ENCODE data around the gene IRF9. TPM values are rescaled to one million over a fixed set of nuclear protein-coding genes. Genes with fewer than 3 reads are reported as not detected.

IRF9 gene
- total and polyA plus RNA-seq, 4 donors = 75.3 to 124 (median 95.6) TPM

- peak within 1 kb of the TSS; percentile 60 to 71 for H3K27ac ChIP-seq (ENCODE audit: low read depth in 1 of 2, low read length in 1 of 2)
Measured at GRCh38 chr14:24188251-24189058, 27.4 kb downstream of the IRF9 start, which contains the start of gene IPO4. IPO4 (minus strand) TSS chr14:24188816; CDS start chr14:24188787, 29 bp downstream.

DNA sequence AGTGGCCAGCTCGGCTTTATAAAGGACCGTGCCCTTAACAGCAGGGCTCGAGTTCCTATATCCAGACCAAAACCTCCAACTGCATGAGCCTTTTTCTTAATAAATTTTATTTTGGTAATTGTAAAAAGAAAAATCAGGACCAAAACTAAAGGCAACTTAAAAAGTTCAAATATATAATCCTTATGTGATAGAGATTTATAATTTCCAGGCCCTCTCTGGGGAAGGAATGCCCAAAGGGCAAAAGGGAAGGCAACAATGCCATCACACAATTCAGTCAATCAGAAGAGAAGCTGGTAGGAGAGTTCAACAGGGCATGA lies 28.0 kb downstream of the IRF9 start:
- H3K36me3 ChIP-seq (ENCODE audit: control insufficient read depth in 4 of 4, insufficient read depth in 4 of 4, low read length in 4 of 4) = peaks cover 17 to 39% (median 31%) of the 10 kb centered on the region in 4 donors
- WGBS, 2 donors = 0 to 1% methylated on average over 3 of the region's 3 CpGs
- no peak for ATAC-seq (ENCODE audit: insufficient read depth, low FRiP score)
- no peak overlapping the region for H3K27ac ChIP-seq (ENCODE audit: low read depth in 1 of 2, low read length in 1 of 2)
- H3K4me3 ChIP-seq = no peak overlapping the region
- no peaks in the 10 kb centered on the region for H3K27me3 ChIP-seq (ENCODE audit: control insufficient read depth in 3 of 3, insufficient read depth in 3 of 3, low read length in 2 of 3)
- H3K9me3 ChIP-seq (ENCODE audit: control insufficient read depth in 4 of 4, insufficient read depth in 3 of 4, low read length in 3 of 4) = no peaks in the 10 kb centered on the region
- H3K9ac ChIP-seq (ENCODE audit: insufficient read depth in 1 of 2, low read length in 2 of 2) = no peak overlapping the region
- TF ChIP-seq, protein P1, sequence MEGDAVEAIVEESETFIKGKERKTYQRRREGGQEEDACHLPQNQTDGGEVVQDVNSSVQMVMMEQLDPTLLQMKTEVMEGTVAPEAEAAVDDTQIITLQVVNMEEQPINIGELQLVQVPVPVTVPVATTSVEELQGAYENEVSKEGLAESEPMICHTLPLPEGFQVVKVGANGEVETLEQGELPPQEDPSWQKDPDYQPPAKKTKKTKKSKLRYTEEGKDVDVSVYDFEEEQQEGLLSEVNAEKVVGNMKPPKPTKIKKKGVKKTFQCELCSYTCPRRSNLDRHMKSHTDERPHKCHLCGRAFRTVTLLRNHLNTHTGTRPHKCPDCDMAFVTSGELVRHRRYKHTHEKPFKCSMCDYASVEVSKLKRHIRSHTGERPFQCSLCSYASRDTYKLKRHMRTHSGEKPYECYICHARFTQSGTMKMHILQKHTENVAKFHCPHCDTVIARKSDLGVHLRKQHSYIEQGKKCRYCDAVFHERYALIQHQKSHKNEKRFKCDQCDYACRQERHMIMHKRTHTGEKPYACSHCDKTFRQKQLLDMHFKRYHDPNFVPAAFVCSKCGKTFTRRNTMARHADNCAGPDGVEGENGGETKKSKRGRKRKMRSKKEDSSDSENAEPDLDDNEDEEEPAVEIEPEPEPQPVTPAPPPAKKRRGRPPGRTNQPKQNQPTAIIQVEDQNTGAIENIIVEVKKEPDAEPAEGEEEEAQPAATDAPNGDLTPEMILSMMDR (IDR thresholded peaks at IDR 0.05; ENCODE audit: control extremely low read depth, extremely low read depth) = no peak
- peaks cover 0 to 8% (median 5%) of the 10 kb centered on the region in 5 donors for H3K4me1 ChIP-seq (ENCODE audit: control insufficient read depth in 5 of 5, insufficient read depth in 5 of 5, low read length in 5 of 5)
- no peak for DNase-seq

More at GRCh38 chr14:24188251-24189058, 27.4 kb downstream of the IRF9 start, which contains the start of gene IPO4:
- Histone ChIP-seq H3K27me3 (ENCODE audit: control insufficient read depth in 3 of 3, insufficient read depth in 3 of 3, low read length in 2 of 3) (no peaks in the 10 kb centered on the region), H3K4me3 (peak within 1 kb of the TSS; percentile 69), H3K36me3 (ENCODE audit: control insufficient read depth in 4 of 4, insufficient read depth in 4 of 4, low read length in 4 of 4) (peaks cover 22 to 39% (median 31%) of the 10 kb centered on the region in 4 donors), H3K4me1 (ENCODE audit: control insufficient read depth in 5 of 5, insufficient read depth in 5 of 5, low read length in 5 of 5) (peaks cover 0 to 8% (median 5%) of the 10 kb centered on the region in 5 donors), H3K9ac (ENCODE audit: insufficient read depth in 1 of 2, low read length in 2 of 2) (peak within 1 kb of the TSS; percentile 49 to 51), H3K9me3 (ENCODE audit: control insufficient read depth in 4 of 4, insufficient read depth in 3 of 4, low read length in 3 of 4) (no peaks in the 10 kb centered on the region)
- DNase-seq (peak; percentile 97 to 99 (median 97)), ATAC-seq (ENCODE audit: insufficient read depth, low FRiP score) (peak; percentile 94)
- WGBS, 2 donors = 0 to 1% methylated on average over 64 to 65 of the region's 65 CpGs
- TF ChIP-seq, protein P1 (IDR thresholded peaks at IDR 0.05; ENCODE audit: control extremely low read depth, extremely low read depth) = no peak

- 96% methylated on average over 9 of the region's 9 CpGs for WGBS, 2 donors
- Histone ChIP-seq H3K4me1 (ENCODE audit: control insufficient read depth in 5 of 5, insufficient read depth in 5 of 5, low read length in 5 of 5) (peaks cover 0 to 12% (median 5%) of the 10 kb centered on the region in 5 donors), H3K27me3 (ENCODE audit: control insufficient read depth in 3 of 3, insufficient read depth in 3 of 3, low read length in 2 of 3) (no peaks in the 10 kb centered on the region), H3K9me3 (ENCODE audit: control insufficient read depth in 4 of 4, insufficient read depth in 3 of 4, low read length in 3 of 4) (no peaks in the 10 kb centered on the region), H3K27ac (ENCODE audit: low read depth in 1 of 2, low read length in 1 of 2) (no peak overlapping the region), H3K9ac (ENCODE audit: insufficient read depth in 1 of 2, low read length in 2 of 2) (no peak overlapping the region), H3K4me3 (no peak overlapping the region), H3K36me3 (ENCODE audit: control insufficient read depth in 4 of 4, insufficient read depth in 4 of 4, low read length in 4 of 4) (peaks cover 17 to 40% (median 29%) of the 10 kb centered on the region in 4 donors)
- no peak for DNase-seq
- no peak for ATAC-seq (ENCODE audit: insufficient read depth, low FRiP score)
- TF ChIP-seq, protein P1 (IDR thresholded peaks at IDR 0.05; ENCODE audit: control extremely low read depth, extremely low read depth) = no peak
Measured at GRCh38 chr14:24189460-24189859, 28.4 kb downstream of the IRF9 start.

Measured in lung (tissue), 12 donors.